SK-N-SH treated with all-trans-retinoic acid at 6 μM for 48 hours (cell line): ENCODE data around the gene SLC10A3.

Experiments used
- RARB ChIP-seq: fragments of 250-450 bp; sonication (Bioruptor Pico); IDR thresholded peaks from 2 replicates; pipeline ENCODE4 v1.8.0; 2021; ENCODE audit warnings: mild to moderate bottlenecking, moderate library complexity
- ZNF8 ChIP-seq: fragments of 450-650 bp; formaldehyde crosslinking; IDR thresholded peaks from 2 replicates; pipeline ENCODE4 v1.5.0; 2020; ENCODE audit warnings: mild to moderate bottlenecking, moderate library complexity
- TF ChIP-seq, protein P1 (sequence below): fragments of 250-450 bp; sonication (Bioruptor Pico); IDR thresholded peaks from 2 replicates; pipeline ENCODE4 v1.8.0; 2020; ENCODE audit warnings: mild to moderate bottlenecking, moderate library complexity, borderline replicate concordance

DNA sequence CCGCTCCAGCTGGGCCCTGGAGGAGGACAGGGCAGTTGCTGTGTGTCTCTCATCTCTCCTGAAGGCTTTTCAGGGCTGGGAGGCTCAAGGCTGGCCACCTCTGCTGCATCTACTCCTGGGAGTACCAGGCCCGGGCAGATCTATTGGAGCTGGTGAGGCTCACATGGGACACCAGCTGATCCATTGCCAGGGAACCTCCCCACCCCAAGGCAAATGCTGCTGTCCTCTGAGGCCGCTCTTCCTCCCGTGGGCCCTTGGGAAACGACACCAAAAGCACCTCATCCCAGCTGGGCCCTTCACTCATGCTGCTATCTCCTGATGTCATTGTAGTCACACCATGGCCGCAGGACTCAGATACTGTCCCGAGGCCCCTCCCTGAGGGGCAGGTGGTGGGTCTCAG, 7.6 kb downstream of the SLC10A3 start:
- no peak for TF ChIP-seq RARB
- TF ChIP-seq, protein P1, sequence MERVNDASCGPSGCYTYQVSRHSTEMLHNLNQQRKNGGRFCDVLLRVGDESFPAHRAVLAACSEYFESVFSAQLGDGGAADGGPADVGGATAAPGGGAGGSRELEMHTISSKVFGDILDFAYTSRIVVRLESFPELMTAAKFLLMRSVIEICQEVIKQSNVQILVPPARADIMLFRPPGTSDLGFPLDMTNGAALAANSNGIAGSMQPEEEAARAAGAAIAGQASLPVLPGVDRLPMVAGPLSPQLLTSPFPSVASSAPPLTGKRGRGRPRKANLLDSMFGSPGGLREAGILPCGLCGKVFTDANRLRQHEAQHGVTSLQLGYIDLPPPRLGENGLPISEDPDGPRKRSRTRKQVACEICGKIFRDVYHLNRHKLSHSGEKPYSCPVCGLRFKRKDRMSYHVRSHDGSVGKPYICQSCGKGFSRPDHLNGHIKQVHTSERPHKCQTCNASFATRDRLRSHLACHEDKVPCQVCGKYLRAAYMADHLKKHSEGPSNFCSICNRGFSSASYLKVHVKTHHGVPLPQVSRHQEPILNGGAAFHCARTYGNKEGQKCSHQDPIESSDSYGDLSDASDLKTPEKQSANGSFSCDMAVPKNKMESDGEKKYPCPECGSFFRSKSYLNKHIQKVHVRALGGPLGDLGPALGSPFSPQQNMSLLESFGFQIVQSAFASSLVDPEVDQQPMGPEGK (CRISPR knock-in tag), result no peak
- TF ChIP-seq ZNF8 (CRISPR knock-in tag), result no peak
